NCI-H345 treated with DMSO at 0.1 percent for 48 hours (cell line): ENCODE results near the gene ARID4B.
"Not testable (repeated sequence)": the region's sequence is repeated elsewhere in the genome, so short reads cannot be mapped to it uniquely, and the experiment has no call there.

Experiments used
- DNase-seq: peaks from one replicate; lab custom pipeline; 2025; ENCODE audit not compliant: unreplicated experiment; lab: John Stamatoyannopoulos, UW

ARID4B gene

GRCh38 chr1:235229868-235230267 is 98.1 kb downstream of the ARID4B start:
- no peak for DNase-seq

GRCh38 chr1:235227414-235227813 is 100.6 kb downstream of the ARID4B start:
- DNase-seq: no peak

GRCh38 chr1:235226933-235227332 is 101.0 kb downstream of the ARID4B start:
- DNase-seq: no peak

DNA sequence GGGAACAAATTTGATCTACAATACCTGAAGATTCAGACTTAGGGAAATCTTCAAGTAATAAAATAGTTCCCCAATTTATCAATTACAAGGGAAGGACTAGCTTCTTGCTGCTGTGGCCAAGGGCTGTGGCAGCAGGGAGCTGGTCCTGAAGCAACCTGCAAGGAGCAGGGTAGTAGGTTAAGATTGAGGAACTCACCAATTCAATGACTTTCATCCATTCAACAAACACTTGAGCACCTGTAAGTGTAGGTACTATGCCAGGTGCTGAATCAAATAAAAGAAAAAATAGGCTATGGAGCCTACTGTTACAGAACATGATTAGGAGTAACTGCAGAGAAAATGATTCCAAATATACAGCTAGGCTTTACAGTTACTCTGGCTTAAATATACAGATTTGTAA is 102.7 kb downstream of the ARID4B start:
- no peak for DNase-seq

DNA sequence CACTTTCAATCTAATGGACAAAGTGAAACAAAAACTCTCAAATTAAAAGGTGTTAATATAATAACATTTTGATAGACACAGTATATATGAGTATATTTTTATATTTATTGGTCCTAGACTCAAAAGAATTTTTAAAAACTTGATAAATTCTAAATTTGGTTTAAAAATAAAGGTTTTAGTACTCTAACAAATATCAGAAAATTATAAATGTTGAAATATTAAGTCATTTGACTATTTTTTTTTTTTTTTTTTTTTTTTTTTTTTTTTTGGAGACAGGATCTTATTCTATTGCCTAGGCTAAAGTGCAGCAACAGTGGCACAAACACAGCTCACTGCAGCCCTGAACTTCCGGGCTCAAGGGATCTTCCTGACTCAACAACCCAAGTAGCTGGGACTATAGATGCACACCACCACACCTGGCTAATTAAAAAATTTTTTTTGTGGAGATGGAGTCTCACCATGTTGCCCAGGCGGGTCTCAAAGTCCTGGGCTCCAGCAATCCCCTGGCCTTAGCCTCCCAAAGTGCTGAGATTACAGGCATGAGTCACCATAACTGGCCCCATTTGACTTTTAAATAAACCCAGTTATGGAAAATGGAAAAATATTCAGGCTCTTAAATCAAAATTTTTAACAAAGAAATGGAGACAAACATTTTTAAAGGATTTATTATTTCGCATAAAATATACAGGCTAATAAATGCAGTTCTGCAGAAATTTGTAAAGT is 106.2 kb downstream of the ARID4B start:
- DNase-seq: no peak

DNA sequence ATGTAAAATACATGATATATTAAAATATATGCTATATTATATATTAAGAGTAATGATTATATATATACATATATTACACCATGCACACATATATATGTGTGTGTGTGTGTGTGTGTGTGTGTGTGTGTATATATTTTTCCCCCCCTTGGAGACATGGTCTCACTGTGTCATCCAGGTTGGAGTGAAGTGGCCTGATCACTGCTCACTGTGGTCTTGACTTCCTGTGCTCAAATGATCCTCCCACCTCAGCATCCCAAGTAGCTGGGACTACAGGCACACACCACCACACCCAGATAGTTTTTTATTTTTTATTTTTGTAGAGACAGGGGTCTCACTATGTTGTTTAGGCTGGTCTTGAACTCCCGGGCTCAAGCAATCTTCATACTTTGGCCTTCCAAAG is 112.5 kb downstream of the ARID4B start:
- DNase-seq: no peak

DNA sequence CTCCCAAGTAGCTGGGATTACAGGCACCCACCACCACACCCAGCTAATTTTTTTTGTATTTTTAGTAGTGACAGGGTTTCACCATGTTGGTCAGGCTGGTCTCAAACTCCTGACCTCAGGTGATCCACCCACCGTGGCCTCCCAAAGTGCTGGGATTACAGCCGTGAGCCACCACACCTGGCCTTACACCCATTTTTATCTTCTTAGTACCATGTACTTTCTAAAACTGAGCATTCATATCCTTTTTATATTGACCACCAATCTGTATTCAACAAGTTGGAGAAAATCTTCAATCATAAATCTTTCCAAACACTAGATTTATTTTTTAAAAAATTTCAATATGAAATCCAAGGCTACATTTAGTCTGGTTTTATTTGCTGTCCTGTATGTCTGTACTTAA is 113.0 kb downstream of the ARID4B start:
- DNase-seq: not testable (repeated sequence)

DNA sequence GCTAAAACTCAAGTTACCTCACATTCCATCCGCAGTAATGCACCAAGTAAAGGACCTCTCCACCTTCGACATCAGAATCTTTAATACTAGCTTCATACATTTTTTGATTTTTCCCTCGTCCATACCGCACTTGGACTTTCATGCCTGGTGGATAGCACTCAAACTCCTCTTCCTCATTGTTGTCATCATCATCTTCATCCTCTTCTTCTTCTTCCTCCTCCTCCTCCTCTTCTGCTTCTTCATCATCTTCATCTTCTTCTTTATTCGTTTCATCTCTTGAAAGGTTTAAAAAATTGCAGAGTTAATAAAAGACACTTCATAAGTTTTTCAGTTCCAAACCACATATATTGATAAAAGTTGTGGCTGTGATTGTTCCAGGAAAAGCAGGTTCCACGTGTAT is 114.2 kb downstream of the ARID4B start:
- no peak for DNase-seq

DNA sequence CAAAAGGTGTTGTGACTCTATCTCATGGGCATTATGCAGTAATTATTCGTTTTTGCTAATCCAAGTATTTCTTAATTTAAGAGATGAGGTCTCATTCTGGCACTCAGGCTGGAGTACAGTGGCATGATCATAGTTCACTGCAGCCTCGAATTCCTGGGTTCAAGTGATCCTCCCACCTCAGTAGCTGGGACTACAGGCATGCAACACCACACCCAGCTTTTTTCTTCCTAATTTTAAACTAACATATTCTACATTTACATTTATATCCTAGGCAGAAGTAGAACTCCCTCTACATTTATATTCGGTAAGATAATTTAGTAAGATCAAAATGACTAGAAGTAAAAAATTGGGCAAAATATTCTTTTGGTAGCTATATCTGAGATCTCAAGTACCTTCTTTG is 116.5 kb downstream of the ARID4B start:
- DNase-seq: no peak

- no peak for DNase-seq
Measured at GRCh38 chr1:235207209-235207565, 120.8 kb downstream of the ARID4B start.

DNA sequence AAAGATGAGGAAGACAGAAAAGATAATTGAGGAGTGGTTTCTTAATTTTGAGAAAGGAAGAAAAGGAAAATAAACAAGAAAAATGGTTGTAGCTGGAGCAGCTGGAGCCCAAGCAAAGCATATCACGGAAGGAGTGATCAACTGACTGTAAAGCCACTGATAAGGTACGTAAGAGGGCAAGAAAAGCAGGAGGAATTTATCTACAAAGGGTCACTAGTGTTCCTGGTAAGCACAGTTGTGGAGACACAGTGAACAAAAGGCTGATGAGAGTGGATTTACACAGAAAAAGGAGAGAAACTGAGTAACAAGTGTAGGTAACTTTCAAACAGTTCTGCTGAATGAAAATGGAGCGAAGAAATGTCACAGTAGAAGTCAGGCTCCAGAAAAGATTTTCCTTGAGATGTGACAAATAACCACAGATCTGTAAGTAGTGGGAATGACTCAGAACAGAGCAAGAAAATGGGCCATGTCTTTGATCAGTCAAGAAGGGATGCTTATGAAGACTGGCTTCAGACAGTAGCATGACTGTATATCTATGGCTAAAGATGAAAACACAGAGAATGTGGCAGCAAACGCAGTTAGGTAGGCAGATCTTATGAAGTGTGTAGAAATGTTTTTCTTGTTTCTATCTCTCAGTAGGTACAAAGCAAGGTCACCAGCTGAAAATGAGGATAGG is 121.3 kb downstream of the ARID4B start:
- no peak for DNase-seq

GRCh38 chr1:235205687-235206086 is 122.3 kb downstream of the ARID4B start:
- no peak for DNase-seq

DNA sequence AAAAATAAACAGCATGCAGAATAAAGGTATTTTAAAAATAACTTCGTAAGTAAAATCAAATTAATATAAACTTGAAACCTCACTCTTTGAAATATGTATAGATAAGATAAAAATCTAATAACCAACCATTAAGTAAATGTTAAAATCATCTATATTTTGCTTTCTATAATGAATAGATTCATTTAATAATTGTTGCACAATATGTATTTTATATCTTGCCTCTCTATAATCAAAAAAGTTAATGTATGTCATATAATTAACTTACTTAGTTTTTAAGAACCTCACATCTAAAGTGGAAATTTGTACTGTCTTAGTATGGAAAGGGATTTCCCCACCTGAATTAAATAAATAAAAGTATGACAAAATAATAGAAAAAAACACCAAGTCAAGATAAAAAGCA is 124.6 kb downstream of the ARID4B start:
- DNase-seq: no peak

- not testable (repeated sequence) for DNase-seq
Measured at GRCh38 chr1:235202447-235202846, 125.5 kb downstream of the ARID4B start.

DNA sequence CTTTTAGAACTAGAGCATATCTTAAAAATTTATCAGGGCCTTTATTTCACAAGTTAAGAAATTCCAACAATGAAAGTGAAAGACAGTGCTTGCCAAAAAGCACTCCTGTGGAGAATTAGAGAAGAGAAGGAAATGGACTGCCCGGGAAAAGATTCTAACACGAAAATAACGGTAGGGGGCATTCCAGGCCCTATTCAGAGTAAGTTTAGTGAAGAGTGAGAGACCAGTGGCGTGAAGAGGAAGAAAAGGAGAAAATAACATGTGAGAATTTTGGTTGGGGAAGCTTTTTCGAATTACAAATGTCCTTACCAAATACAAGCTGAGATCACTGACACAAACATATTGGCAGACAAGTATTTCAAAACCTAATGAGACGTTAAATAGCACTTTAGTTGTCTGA is 128.5 kb downstream of the ARID4B start:
- no peak for DNase-seq

DNA sequence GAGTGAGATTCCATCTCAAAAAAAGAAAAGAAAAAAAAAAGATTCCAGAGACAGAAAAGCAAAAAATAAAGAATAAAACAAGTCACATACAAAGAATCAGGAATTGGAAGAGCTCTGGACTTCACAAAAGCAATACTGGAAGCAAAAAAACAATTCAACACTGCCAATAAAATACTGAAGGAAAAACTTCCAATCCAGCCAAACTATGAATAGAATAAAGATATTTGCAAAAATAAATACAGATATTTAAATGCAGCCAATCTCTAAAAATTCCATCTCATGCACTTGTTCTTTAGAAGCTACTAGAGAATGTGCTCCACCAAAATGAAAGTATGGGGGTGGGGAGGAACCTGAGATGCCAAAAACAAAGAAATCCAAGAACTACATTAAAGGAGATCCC is 137.5 kb downstream of the ARID4B start:
- DNase-seq: no peak

DNA sequence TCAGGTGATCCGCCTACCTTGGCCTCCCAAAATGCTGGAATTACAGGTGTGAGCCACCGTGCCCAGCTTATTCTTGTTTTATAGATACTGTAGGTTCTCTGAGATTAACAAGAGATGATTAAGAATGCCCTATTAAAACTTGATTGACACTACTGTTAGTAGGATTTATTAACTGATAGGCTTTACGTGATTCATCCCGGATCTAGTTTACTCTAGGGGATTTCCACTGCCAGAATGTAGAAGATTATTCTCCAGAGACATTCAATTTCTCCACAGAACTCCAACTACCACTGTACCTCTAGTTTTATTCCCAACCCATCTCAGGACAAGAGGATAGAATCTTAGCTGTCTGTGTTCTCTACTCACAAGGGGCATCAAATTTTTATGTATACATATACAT is 140.7 kb downstream of the ARID4B start:
- DNase-seq: no peak

DNA sequence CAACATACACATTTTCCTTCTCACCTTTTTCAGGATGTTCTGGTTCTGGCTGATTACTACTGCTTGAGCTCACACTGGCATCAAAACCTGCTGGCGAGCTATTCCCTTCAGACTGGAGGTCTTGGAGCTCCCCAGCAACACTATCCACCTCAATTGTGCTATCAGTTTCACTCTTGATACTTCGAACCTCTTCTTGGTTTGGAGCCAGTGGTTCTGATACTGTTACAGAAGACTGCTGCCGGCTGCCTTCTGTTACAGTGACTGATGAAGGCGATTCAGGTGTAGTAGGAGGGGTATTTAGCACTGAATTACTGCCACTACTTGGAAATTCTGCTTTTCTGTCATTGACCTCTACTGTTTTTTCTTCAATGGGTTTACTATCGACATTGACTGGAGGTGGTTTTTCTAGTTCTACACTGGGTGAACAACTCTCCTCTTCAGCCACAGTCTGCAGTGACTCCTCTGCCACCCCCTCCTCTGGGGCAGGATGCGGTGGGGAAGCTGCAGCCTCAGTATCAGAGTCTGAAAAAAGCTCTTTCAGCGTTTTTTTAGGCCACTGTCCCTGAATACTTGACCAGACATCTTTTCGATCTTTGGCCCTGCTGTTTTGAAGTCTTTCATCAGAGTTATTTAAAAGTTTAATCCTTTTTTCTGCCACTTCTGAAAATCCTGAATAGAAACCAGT is 146.3 kb downstream of the ARID4B start:
- no peak for DNase-seq

DNA sequence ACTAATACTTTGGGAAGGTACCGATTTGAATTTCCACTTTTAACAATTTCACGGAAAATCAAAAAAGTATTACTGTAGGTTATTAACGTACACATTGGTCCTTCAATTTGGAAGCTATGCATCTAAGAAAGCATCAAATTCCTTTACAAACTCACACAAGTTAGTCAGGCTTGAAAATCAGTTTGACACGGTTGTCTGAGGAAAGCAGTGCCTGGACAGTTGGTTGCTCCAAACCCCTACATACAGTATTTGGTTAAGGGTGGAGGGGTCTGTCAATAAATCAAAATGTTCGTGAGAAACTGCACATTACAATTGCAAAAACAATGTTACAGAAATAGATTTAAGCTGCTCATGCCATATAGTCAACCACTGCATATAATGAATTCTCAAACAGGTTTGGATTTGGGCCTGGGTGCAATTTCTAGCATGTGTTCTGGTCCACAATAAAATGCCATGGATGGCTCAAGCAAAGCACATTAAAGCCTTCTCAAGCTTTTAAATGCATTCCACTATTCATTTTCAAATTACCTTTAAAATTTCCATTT is 147.0 kb downstream of the ARID4B start:
- no peak for DNase-seq

- no peak for DNase-seq
Measured at GRCh38 chr1:235176486-235176885, 151.5 kb downstream of the ARID4B start.

DNA sequence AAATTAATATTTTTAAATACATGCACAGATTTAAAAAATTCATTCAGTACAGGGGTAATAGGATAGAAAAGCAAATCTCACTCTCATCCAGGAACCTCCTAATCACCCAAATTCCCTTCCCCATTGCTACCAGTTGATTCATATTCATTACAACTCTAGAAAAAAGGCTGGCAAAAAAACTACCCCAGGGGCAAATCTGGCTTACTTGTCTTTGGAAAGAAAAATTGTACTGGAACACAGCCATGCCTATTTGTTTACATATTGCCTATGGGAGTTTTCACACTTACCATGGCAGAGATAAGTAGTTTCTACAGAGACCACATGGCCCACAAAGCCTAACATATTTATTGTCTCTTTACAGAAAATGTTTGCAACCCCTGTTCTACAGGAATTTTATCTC is 158.0 kb downstream of the ARID4B start:
- no peak for DNase-seq

DNA sequence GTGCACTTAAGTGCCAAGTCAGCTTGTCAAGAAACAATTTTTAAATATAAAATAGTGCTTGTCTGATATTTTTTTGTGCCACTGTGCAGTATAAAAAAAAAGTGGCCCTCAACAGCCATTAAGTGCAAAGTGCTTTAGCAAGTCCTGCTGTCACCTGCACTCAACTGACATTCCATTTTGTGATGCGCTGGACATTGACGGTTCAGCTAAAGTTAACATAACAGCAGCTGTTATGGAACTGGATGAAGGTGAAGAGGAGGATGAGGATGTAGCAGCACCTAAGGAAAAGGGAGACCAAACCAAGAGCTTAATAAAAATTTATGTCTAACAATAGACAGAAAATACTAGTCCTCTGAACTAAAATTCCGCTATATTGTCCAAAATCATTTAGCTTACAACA is 159.6 kb downstream of the ARID4B start:
- no peak for DNase-seq
